GM10266 (cell line): Measurements from ENCODE around the gene IGSF6.
A peak's percentile ranks its signal among the peaks of the same experiment; 100 is the strongest.

Source experiments
- DNase-seq: peaks from one replicate; pipeline ENCODE4 v3.0.0; 2012; ENCODE audit errors: extremely low spot score
- CTCF ChIP-seq: IDR thresholded peaks from 2 replicates; pipeline ENCODE4 v1.5.1; 2012; ENCODE audit warnings: mild to moderate bottlenecking, low read depth; ENCODE audit not compliant: control insufficient read depth, insufficient read depth; ENCODE audit errors: missing control alignments

The IGSF6 gene

GRCh38 chr16:21603928-21604327, 48.5 kb downstream of the IGSF6 start:
- no peak for DNase-seq
- TF ChIP-seq CTCF = no peak

GRCh38 chr16:21602785-21603184, 49.6 kb downstream of the IGSF6 start:
- DNase-seq = no peak
- TF ChIP-seq CTCF = no peak

GRCh38 chr16:21600031-21600773, 52.2 kb downstream of the IGSF6 start:
- no peak for TF ChIP-seq CTCF
- peak; percentile 26 for DNase-seq

- peak; percentile 96 for DNase-seq
- TF ChIP-seq CTCF = no peak
Measured at GRCh38 chr16:21599122-21600030, 53.0 kb downstream of the IGSF6 start, which contains the start of gene METTL9. TSS of gene METTL9 (plus strand) at chr16:21599577. CDS start at chr16:21599734, 157 bp downstream.

- DNase-seq = peak; percentile 20
- TF ChIP-seq CTCF = no peak
Measured at GRCh38 chr16:21598701-21599121, 53.7 kb downstream of the IGSF6 start.

- DNase-seq = no peak
- no peak for TF ChIP-seq CTCF
Measured at GRCh38 chr16:21598206-21598605, 54.2 kb downstream of the IGSF6 start.

GRCh38 chr16:21597561-21598030, 54.8 kb downstream of the IGSF6 start:
- TF ChIP-seq CTCF = no peak

More at GRCh38 chr16:21597561-21598030, 54.8 kb downstream of the IGSF6 start:
- DNase-seq = no peak
